Measurements from ENCODE around the gene TMCO4. TPM values are rescaled to one million over a fixed set of nuclear protein-coding genes. Genes with fewer than 3 reads are reported as not detected.

The TMCO4 gene
- total RNA-seq, 6 experiments from 2014 or later = 6.4 to 13.5 (median 9.8) TPM

DNA sequence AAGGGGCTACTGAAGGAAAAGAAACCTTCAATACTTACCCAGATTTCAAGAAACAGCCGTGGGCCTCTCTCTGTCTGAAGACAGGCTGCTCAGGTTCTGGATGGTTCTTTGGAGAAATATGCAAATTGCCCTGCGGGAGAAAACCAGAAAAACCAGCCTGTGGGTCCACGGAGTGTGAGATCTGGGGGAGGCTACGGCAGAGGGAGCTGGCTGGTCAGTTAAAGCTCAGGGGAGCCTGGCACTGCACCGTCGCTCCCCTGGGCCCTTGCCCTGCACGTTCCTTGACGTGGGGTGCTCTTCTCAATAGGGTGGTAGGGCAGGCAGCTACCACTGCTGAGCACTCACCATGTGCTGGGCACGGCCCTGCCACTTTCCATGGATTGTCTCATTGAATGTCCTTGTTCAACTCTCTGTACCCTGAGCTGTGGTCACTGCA is 12.7 kb downstream of the TMCO4 start:
- ATAC-seq (no peak), DNase-seq (no peak)

DNA sequence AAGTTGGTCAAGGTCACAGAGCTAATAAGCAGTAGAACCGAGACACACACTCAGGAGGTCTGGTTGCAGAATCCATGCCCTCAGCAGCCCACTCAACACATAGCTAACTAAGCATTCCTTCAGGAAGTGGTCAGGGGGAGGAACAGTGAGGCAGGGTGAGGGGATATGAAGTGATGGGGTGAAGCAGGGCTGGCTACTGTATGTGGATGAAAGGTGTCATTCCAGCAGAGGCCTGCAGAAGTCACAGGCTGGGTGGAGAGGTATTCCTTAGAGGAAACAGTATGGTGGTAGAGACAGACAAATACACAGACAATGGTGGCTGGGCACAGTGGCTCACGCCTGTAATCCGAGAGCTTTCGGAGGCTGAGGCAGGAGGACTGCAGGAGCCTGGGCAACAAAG is 14.1 kb downstream of the TMCO4 start:
- no peak for TF ChIP-seq POLR2A (IDR thresholded peaks at IDR 0.05)
- TF ChIP-seq, protein P1, sequence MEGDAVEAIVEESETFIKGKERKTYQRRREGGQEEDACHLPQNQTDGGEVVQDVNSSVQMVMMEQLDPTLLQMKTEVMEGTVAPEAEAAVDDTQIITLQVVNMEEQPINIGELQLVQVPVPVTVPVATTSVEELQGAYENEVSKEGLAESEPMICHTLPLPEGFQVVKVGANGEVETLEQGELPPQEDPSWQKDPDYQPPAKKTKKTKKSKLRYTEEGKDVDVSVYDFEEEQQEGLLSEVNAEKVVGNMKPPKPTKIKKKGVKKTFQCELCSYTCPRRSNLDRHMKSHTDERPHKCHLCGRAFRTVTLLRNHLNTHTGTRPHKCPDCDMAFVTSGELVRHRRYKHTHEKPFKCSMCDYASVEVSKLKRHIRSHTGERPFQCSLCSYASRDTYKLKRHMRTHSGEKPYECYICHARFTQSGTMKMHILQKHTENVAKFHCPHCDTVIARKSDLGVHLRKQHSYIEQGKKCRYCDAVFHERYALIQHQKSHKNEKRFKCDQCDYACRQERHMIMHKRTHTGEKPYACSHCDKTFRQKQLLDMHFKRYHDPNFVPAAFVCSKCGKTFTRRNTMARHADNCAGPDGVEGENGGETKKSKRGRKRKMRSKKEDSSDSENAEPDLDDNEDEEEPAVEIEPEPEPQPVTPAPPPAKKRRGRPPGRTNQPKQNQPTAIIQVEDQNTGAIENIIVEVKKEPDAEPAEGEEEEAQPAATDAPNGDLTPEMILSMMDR (IDR thresholded peaks at IDR 0.05) = no peak
- intact Hi-C loops (cut with DNase I) = no loop called here

More for the DNA sequence above, 12.7 kb downstream of the TMCO4 start:
- WGBS (ENCODE audit: insufficient coverage, low coverage, low lambda C conversion rate, missing lambda C conversion rate) = 100% methylated on average over 1 of the region's 9 CpGs
- no peak overlapping the region for H3K27ac ChIP-seq
- H3K27me3 ChIP-seq = no peaks in the 10 kb centered on the region
- TF ChIP-seq, protein P1 (IDR thresholded peaks at IDR 0.05) = no peak
- no peak for TF ChIP-seq POLR2A (IDR thresholded peaks at IDR 0.05)
- H3K9me3 ChIP-seq = no peaks in the 10 kb centered on the region
- peaks cover 0 to 20% (median 6%) of the 10 kb centered on the region in 4 donors for H3K36me3 ChIP-seq
- no peaks in the 10 kb centered on the region for H3K4me1 ChIP-seq
- intact Hi-C loops (cut with DNase I) = no loop called here
- H3K4me3 ChIP-seq = no peak overlapping the region

DNA sequence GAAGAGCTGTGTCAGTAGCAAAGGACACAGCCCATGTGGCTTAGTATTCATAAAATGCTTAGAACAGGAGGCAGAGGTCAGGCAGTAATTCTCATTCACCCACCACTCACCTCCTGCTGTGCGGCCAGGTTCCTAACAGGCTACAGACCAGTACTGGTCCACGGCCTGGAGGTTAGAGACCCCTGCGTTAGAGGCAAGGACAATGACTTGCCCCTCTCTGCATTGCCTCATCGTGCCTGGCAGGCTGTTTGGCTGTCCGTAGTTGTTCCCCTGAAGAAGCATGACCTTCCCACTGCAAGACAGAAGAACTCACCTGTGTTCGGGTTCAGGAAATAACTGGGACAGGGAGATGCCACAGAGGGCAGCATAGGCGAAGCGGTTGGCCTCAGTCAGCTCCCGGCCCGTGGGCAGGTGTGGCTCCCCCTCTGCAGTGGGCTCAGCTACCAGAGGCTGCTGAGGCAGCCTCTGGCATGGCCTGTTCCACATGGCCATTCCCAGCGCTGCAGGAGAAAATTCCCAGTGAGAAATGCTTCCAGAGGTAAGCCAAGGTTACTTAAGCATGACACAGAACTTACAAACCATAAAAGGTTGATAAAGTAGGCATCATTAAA is 19.3 kb downstream of the TMCO4 start:
- H3K27me3 ChIP-seq = no peaks in the 10 kb centered on the region
- intact Hi-C loops (cut with DNase I) = no loop called here
- H3K36me3 ChIP-seq = peaks cover 0 to 27% (median 8%) of the 10 kb centered on the region in 4 donors
- ATAC-seq (no peak), DNase-seq (peak in 1 of 3 donors; percentile 14)
- H3K4me1 ChIP-seq = no peaks in the 10 kb centered on the region
- no peak for TF ChIP-seq POLR2A (IDR thresholded peaks at IDR 0.05)
- TF ChIP-seq, protein P1 (IDR thresholded peaks at IDR 0.05) = no peak
- 100% methylated on average over 2 of the region's 11 CpGs for WGBS (ENCODE audit: insufficient coverage, low coverage, low lambda C conversion rate, missing lambda C conversion rate)
- H3K4me3 ChIP-seq = no peak overlapping the region
- no peak overlapping the region for H3K27ac ChIP-seq
- H3K9me3 ChIP-seq = no peaks in the 10 kb centered on the region

More for the DNA sequence above, 14.1 kb downstream of the TMCO4 start:
- Histone ChIP-seq H3K27ac (no peak overlapping the region), H3K9me3 (no peaks in the 10 kb centered on the region), H3K4me1 (no peaks in the 10 kb centered on the region), H3K4me3 (no peak overlapping the region), H3K27me3 (no peaks in the 10 kb centered on the region), H3K36me3 (peaks cover 0 to 23% (median 6%) of the 10 kb centered on the region in 4 donors)
- WGBS (ENCODE audit: insufficient coverage, low coverage, low lambda C conversion rate, missing lambda C conversion rate) = 72% methylated on average over 4 of the region's 4 CpGs
- DNase-seq (no peak), ATAC-seq (no peak)

DNA sequence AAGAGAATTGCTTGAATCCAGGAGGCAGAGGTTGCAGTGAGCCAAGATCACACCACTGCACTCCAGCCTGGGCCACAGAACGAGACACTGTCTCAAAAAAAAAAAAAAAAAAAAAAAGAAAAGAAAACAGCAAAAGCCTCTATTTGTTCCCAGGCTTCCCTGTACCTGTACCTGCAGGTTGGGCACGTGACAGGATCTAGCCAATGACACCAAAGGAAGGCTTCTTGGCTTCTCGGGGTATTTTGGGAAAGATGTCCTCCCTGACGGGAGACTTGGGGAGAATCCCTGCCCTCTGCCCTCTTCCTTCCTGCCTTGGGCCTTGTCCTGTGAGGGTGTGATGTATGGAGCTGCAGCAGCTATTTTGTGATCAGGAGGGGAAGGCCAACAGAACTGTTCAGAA is 22.8 kb downstream of the TMCO4 start:
- Histone ChIP-seq H3K4me3 (no peak overlapping the region), H3K4me1 (no peaks in the 10 kb centered on the region), H3K27me3 (no peaks in the 10 kb centered on the region), H3K9me3 (no peaks in the 10 kb centered on the region), H3K27ac (no peak overlapping the region), H3K36me3 (peaks cover 0 to 24% (median 5%) of the 10 kb centered on the region in 4 donors)
- DNase-seq = no peak
- TF ChIP-seq, protein P1 (IDR thresholded peaks at IDR 0.05) = no peak
- TF ChIP-seq POLR2A (IDR thresholded peaks at IDR 0.05) = no peak
- intact Hi-C loops (cut with DNase I) = no loop called here
- WGBS (ENCODE audit: insufficient coverage, low coverage, low lambda C conversion rate, missing lambda C conversion rate) = 92% methylated on average over 3 of the region's 4 CpGs
- no peak for ATAC-seq

Measured in right lobe of liver (tissue), 6 donors.